ENCODE data around the gene SRMS. TPM values are rescaled to one million over a fixed set of nuclear protein-coding genes. Genes with fewer than 3 reads are reported as not detected.
A peak's percentile ranks its signal among the peaks of the same experiment; 100 is the strongest.

SRMS gene
- total and polyA plus RNA-seq, 2 donors from 2014 or later: 0.38 TPM; not detected in 1

DNA sequence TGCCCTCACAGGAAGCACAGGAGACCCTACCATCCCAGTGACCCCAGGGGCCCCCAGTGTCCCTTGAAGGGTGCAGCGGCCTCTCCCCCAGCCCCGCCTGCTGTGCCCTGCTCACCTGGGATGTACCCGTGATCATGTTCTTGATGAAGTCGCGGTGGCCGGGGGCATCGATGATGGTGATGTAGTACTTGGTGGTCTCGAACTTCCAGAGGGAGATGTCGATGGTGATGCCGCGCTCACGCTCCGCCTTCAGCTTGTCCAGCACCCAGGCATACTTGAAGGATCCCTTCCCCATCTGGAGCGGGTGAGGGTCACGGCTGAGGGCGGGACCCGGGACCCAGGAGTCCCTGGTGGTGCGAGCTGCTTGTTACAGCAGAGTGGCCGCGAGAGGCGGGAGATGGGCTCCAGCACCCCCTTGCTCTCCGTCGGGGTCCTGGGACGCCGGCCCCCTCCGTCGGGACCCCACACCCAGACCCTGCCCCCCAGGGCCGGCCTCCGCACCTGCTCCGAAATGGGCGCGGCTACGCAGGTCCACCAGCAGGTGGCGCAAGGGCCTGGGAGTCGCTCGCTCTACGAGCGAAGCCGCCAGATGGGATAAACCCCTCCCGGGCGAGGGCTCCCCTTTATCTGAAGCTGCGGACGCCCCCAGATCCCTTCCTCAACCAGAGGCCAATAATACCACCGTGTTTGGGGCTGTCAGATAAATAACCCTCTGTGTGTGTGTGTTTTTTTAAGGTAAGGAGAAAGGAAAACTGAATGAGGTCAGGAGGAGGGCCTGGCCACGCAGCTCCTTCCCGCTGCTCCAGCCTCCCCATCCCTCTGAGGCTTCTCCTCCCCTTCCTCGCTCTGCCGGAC, 51.6 kb downstream of the SRMS start:
- Histone ChIP-seq H3K9me3 (ENCODE audit: control insufficient read depth in 2 of 3, insufficient read depth in 1 of 3, low read length in 3 of 3) (no peaks in the 10 kb centered on the region), H3K36me3 (ENCODE audit: control insufficient read depth in 2 of 3, insufficient read depth in 3 of 3, low read length in 3 of 3) (no peaks in the 10 kb centered on the region), H3K27me3 (ENCODE audit: control insufficient read depth, insufficient read depth, low read length) (peaks cover 2% of the 10 kb centered on the region), H3K27ac (ENCODE audit: low read depth in 2 of 2, low read length in 2 of 2) (no peak overlapping the region), H3K9ac (ENCODE audit: low read length in 3 of 3) (no peak overlapping the region), H3K4me3 (ENCODE audit: low read length in 3 of 3) (peak overlapping the region in 1 of 3 donors; percentile 41), H3K4me1 (ENCODE audit: control insufficient read depth in 2 of 3, insufficient read depth in 2 of 3, low read depth in 1 of 3, low read length in 3 of 3) (peaks cover 0 to 2% (median 0%) of the 10 kb centered on the region in 3 donors)
- FAIRE-seq (no peak), DNase-seq (peak in 4 of 5 donors; percentile 66 to 87 (median 71))
- TF ChIP-seq, protein P1, sequence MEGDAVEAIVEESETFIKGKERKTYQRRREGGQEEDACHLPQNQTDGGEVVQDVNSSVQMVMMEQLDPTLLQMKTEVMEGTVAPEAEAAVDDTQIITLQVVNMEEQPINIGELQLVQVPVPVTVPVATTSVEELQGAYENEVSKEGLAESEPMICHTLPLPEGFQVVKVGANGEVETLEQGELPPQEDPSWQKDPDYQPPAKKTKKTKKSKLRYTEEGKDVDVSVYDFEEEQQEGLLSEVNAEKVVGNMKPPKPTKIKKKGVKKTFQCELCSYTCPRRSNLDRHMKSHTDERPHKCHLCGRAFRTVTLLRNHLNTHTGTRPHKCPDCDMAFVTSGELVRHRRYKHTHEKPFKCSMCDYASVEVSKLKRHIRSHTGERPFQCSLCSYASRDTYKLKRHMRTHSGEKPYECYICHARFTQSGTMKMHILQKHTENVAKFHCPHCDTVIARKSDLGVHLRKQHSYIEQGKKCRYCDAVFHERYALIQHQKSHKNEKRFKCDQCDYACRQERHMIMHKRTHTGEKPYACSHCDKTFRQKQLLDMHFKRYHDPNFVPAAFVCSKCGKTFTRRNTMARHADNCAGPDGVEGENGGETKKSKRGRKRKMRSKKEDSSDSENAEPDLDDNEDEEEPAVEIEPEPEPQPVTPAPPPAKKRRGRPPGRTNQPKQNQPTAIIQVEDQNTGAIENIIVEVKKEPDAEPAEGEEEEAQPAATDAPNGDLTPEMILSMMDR (IDR thresholded peaks at IDR 0.05; ENCODE audit: borderline replicate concordance, extremely low read depth, insufficient read depth): peak; percentile 78
- intact Hi-C loops (cut with DNase I): no loop called here

DNA sequence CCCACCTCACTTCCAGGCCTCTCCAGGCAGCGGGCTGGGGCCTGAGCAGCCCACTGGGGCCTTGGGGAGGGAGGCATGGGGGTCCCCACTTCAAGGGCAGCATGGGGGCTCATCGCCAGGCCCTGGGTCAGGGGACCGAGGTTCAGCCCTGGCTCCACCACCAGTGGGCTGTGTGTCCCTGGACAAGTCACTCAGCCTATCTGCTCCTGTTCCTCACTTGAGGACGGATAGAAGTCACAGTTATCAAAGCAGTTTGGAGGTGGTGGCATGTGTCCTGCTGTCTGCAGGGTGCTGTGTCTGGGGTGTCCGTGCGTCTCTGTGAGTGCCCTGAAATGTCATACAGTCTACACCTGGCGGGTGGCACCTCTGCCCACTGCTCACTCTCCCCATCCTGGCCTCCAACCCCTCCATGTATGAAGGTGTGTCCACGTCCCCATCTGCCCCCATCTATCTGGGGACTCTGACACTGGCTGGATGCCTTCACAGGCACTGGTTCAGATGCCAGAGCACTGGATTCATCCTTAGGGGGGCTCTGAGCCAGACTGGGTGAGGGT, 52.3 kb downstream of the SRMS start:
- Histone ChIP-seq H3K27ac (ENCODE audit: low read depth in 2 of 2, low read length in 2 of 2) (no peak overlapping the region), H3K9me3 (ENCODE audit: control insufficient read depth in 2 of 3, insufficient read depth in 1 of 3, low read length in 3 of 3) (no peaks in the 10 kb centered on the region), H3K27me3 (ENCODE audit: control insufficient read depth, insufficient read depth, low read length) (peaks cover 2% of the 10 kb centered on the region), H3K4me1 (ENCODE audit: control insufficient read depth in 2 of 3, insufficient read depth in 2 of 3, low read depth in 1 of 3, low read length in 3 of 3) (peaks cover 0 to 2% (median 0%) of the 10 kb centered on the region in 3 donors), H3K4me3 (ENCODE audit: low read length in 3 of 3) (no peak overlapping the region), H3K9ac (ENCODE audit: low read length in 3 of 3) (no peak overlapping the region), H3K36me3 (ENCODE audit: control insufficient read depth in 2 of 3, insufficient read depth in 3 of 3, low read length in 3 of 3) (no peaks in the 10 kb centered on the region)
- intact Hi-C loops (cut with DNase I): no loop called here
- DNase-seq: peak in 1 of 5 donors; percentile 51
- TF ChIP-seq, protein P1 (IDR thresholded peaks at IDR 0.05; ENCODE audit: borderline replicate concordance, extremely low read depth, insufficient read depth): no peak
- FAIRE-seq: no peak

DNA sequence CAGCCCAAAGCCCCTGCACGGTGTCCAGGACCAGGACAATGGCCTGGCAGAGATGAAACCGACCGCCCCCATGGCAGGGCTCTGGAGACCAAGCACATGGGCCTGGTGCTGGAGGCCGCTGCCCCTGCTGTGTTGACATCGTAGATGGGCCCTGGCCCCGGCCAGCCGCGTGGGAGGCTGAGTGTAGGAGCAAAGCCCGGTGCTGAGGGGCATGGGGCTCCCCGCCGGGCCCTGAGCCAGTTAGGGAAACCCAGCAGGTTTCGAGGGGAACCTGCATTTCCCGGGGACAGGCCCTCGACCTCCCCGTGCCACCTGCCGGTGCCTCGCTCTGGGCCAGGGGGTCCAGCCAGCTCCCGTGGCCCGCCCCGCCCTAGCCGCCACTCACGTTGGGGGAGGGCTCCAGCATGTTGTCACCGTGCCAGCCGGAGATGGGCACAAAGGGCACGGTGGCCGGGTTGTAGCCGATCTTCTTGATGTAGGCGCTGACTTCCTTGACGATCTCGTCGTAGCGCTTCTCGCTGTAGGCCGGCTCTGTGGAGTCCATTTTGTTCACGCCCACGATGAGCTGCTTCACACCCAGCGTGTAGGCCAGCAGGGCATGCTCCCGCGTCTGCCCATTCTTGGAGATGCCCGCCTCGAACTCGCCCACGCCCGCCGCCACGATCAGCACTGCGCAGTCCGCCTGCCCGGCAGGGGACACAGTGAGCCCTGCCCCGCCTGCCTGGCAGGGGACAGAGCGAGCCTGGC, 53.0 kb downstream of the SRMS start:
- no peak for FAIRE-seq
- Histone ChIP-seq H3K36me3 (ENCODE audit: control insufficient read depth in 2 of 3, insufficient read depth in 3 of 3, low read length in 3 of 3) (no peaks in the 10 kb centered on the region), H3K9me3 (ENCODE audit: control insufficient read depth in 2 of 3, insufficient read depth in 1 of 3, low read length in 3 of 3) (no peaks in the 10 kb centered on the region), H3K4me3 (ENCODE audit: low read length in 3 of 3) (no peak overlapping the region), H3K27ac (ENCODE audit: low read depth in 2 of 2, low read length in 2 of 2) (no peak overlapping the region), H3K4me1 (ENCODE audit: control insufficient read depth in 2 of 3, insufficient read depth in 2 of 3, low read depth in 1 of 3, low read length in 3 of 3) (peaks cover 0 to 2% (median 0%) of the 10 kb centered on the region in 3 donors), H3K9ac (ENCODE audit: low read length in 3 of 3) (no peak overlapping the region), H3K27me3 (ENCODE audit: control insufficient read depth, insufficient read depth, low read length) (peaks cover 2% of the 10 kb centered on the region)
- intact Hi-C loops (cut with DNase I): no loop called here
- TF ChIP-seq, protein P1 (IDR thresholded peaks at IDR 0.05; ENCODE audit: borderline replicate concordance, extremely low read depth, insufficient read depth): no peak
- DNase-seq: peak in 2 of 5 donors; percentile 36 to 76
